ENCODE results near the gene ALDH1A3. TPM values are rescaled to one million over a fixed set of nuclear protein-coding genes. Genes with fewer than 3 reads are reported as not detected.

ALDH1A3 gene
- polyA plus RNA-seq, 1 of the 3 experiments (the other 2 are of a cell fraction), result 4.4 TPM

GRCh38 chr15:100934166-100934565 lies 54.5 kb downstream of the ALDH1A3 start:
- Histone ChIP-seq H3K9me2 (no peaks in the 10 kb centered on the region), H2AFZ (ENCODE audit: low read depth) (no peak overlapping the region), H3K27ac (ENCODE audit: low read depth in 2 of 2, low read length in 1 of 2) (no peak overlapping the region), H3K36me3 (replicated peaks in 1 of 2; ENCODE audit: control insufficient read depth in 1 of 2, insufficient read depth in 2 of 2, low read length in 1 of 2) (peaks cover 0 to 2% of the 10 kb centered on the region in 2 experiments), H3K4me3 (ENCODE audit: low read depth in 2 of 2, low read length in 1 of 2) (no peak overlapping the region), H4K20me1 (ENCODE audit: insufficient read depth) (no peaks in the 10 kb centered on the region), H3K4me1 (ENCODE audit: control insufficient read depth in 1 of 2, insufficient read depth in 2 of 2, low read depth in 1 of 2, low read length in 1 of 2) (peaks cover 0 to 9% of the 10 kb centered on the region in 2 experiments; a peak in 2 of 4 replicates), H3K4me2 (no peak overlapping the region), H3F3A (replicated peaks; ENCODE audit: insufficient read depth) (no peaks in the 10 kb centered on the region), H3K9ac (no peak overlapping the region), H3K27me3 (ENCODE audit: insufficient read depth) (no peaks in the 10 kb centered on the region), H3K9me3 (no peaks in the 10 kb centered on the region), H3K79me2 (ENCODE audit: insufficient read depth) (no peaks in the 10 kb centered on the region)
- no peak for DNase-seq
- TF ChIP-seq YY1 (IDR thresholded peaks at IDR 0.05; ENCODE audit: low read depth), result no peak
- no peak for TF ChIP-seq TCF12 (IDR thresholded peaks at IDR 0.05)
- TF ChIP-seq TAF1 (IDR thresholded peaks at IDR 0.05; ENCODE audit: borderline replicate concordance, low read depth, low read length), result no peak
- POLR2A ChIA-PET, result no interaction called here
- CTCF ChIA-PET, result interaction anchor here (0.6 to 1.3 kb wide), 4 partner anchors 16 to 63 kb away, joined by 3 to 5 read pairs (median 3); no protein-coding TSS in a partner anchor

DNA sequence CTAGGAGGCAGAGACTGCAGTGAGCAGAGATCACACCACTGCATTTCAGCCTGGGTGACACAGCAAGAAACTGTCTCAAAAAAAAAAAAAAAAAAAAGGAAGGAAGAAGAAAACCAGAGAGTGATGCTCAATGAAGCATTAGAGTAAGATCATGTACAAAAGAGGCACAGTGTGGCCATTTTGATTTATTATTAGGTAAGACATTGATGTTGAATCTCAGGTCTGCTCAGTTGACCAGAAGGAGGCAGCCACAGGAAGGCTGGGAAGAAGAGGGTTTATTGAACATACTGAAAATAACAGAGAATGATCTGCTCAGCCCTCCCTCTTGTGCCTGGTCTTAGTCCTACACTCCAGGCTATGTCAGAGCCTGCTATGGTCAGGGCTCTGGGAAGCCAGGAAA lies 55.1 kb downstream of the ALDH1A3 start:
- no peak for DNase-seq
- no peaks in the 10 kb centered on the region for H3K27me3 ChIP-seq (ENCODE audit: insufficient read depth)
- ChIA-PET POLR2A (no interaction called here), CTCF (interaction anchor here (0.7 to 1.4 kb wide), 4 partner anchors 16 to 74 kb away, joined by 3 to 5 read pairs (median 4); no protein-coding TSS in a partner anchor)
- TF ChIP-seq, protein P1, sequence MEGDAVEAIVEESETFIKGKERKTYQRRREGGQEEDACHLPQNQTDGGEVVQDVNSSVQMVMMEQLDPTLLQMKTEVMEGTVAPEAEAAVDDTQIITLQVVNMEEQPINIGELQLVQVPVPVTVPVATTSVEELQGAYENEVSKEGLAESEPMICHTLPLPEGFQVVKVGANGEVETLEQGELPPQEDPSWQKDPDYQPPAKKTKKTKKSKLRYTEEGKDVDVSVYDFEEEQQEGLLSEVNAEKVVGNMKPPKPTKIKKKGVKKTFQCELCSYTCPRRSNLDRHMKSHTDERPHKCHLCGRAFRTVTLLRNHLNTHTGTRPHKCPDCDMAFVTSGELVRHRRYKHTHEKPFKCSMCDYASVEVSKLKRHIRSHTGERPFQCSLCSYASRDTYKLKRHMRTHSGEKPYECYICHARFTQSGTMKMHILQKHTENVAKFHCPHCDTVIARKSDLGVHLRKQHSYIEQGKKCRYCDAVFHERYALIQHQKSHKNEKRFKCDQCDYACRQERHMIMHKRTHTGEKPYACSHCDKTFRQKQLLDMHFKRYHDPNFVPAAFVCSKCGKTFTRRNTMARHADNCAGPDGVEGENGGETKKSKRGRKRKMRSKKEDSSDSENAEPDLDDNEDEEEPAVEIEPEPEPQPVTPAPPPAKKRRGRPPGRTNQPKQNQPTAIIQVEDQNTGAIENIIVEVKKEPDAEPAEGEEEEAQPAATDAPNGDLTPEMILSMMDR (IDR thresholded peaks at IDR 0.05), result peak; percentile 19; the same call in 1 of the 2 replicates
- TF ChIP-seq NRF1 (IDR thresholded peaks at IDR 0.05; ENCODE audit: low read depth, low read length) (no peak), RAD21 (IDR thresholded peaks at IDR 0.05; ENCODE audit: low read length) (0 out of 2 replicates have a peak, but pooled peaks have one; percentile 6), RXRA (IDR thresholded peaks at IDR 0.05; ENCODE audit: borderline replicate concordance, low read depth) (no peak), FOXJ3 (CRISPR knock-in tag; IDR thresholded peaks at IDR 0.05) (no peak), GATA2 (CRISPR knock-in tag; IDR thresholded peaks at IDR 0.05) (no peak), GABPA (IDR thresholded peaks at IDR 0.05; ENCODE audit: low read depth) (no peak), ELF1 (IDR thresholded peaks at IDR 0.05) (no peak)
- H3K4me3 ChIP-seq (ENCODE audit: low read depth in 2 of 2, low read length in 1 of 2), result no peak overlapping the region
- H2AFZ ChIP-seq (ENCODE audit: low read depth), result no peak overlapping the region
- H3K9me2 ChIP-seq, result no peaks in the 10 kb centered on the region
- H3F3A ChIP-seq (replicated peaks; ENCODE audit: insufficient read depth), result no peaks in the 10 kb centered on the region
- no peaks in the 10 kb centered on the region for H3K36me3 ChIP-seq (replicated peaks in 1 of 2; ENCODE audit: control insufficient read depth in 1 of 2, insufficient read depth in 2 of 2, low read length in 1 of 2)
- peaks cover 0 to 4% of the 10 kb centered on the region in 2 experiments; a peak in 2 of 4 replicates for H3K4me1 ChIP-seq (ENCODE audit: control insufficient read depth in 1 of 2, insufficient read depth in 2 of 2, low read depth in 1 of 2, low read length in 1 of 2)
- no peaks in the 10 kb centered on the region for H3K79me2 ChIP-seq (ENCODE audit: insufficient read depth)
- H4K20me1 ChIP-seq (ENCODE audit: insufficient read depth), result no peaks in the 10 kb centered on the region
- H3K27ac ChIP-seq (ENCODE audit: low read depth in 2 of 2, low read length in 1 of 2), result no peak overlapping the region
- no peaks in the 10 kb centered on the region for H3K9me3 ChIP-seq
- no peak overlapping the region for H3K9ac ChIP-seq
- no peak overlapping the region for H3K4me2 ChIP-seq

DNA sequence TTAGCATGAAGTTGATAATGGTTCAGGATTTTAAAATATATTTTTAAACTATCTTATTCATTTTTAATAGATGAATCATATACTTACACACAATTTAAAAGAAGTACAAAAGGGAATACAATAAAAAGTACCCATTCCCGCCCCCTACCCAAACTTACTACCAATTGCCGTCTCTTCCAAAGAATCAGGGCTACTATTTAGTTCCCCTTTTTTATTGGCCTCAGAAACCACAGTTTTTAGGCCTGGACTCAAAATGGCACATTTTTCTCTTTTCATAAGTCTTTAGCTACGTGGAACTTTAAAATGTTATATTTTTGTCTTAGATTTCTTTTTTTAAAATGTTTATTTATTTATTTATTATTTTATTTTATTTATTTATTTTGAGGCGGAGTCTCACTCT lies 57.5 kb downstream of the ALDH1A3 start:
- Histone ChIP-seq H3K9me3 (no peaks in the 10 kb centered on the region), H3K27me3 (ENCODE audit: insufficient read depth) (no peaks in the 10 kb centered on the region), H4K20me1 (ENCODE audit: insufficient read depth) (no peaks in the 10 kb centered on the region), H3K27ac (ENCODE audit: low read depth in 2 of 2, low read length in 1 of 2) (no peak overlapping the region), H2AFZ (ENCODE audit: low read depth) (no peak overlapping the region), H3F3A (replicated peaks; ENCODE audit: insufficient read depth) (no peaks in the 10 kb centered on the region), H3K9me2 (no peaks in the 10 kb centered on the region), H3K4me2 (no peak overlapping the region), H3K4me3 (ENCODE audit: low read depth in 2 of 2, low read length in 1 of 2) (no peak overlapping the region), H3K4me1 (ENCODE audit: control insufficient read depth in 1 of 2, insufficient read depth in 2 of 2, low read depth in 1 of 2, low read length in 1 of 2) (no peaks in the 10 kb centered on the region; a peak in 1 of 4 replicates), H3K79me2 (ENCODE audit: insufficient read depth) (no peaks in the 10 kb centered on the region), H3K9ac (no peak overlapping the region), H3K36me3 (replicated peaks in 1 of 2; ENCODE audit: control insufficient read depth in 1 of 2, insufficient read depth in 2 of 2, low read length in 1 of 2) (no peaks in the 10 kb centered on the region)
- ChIA-PET CTCF (interaction anchor here (0.6 kb wide), 1 partner anchor 30 kb away, joined by 3 read pairs; no protein-coding TSS in a partner anchor), POLR2A (no interaction called here)
- no peak for DNase-seq
- WGBS (ENCODE audit: low lambda C conversion rate), result 91% methylated on average over 4 of the region's 4 CpGs
- TF ChIP-seq RFX5 (IDR thresholded peaks at IDR 0.05; ENCODE audit: low read length) (no peak), USF1 (IDR thresholded peaks at IDR 0.05; ENCODE audit: borderline replicate concordance, low read depth) (no peak), EZH2phosphoT487 (IDR thresholded peaks at IDR 0.05; ENCODE audit: borderline replicate concordance, low read depth) (no peak), GATA2 (CRISPR knock-in tag; IDR thresholded peaks at IDR 0.05) (no peak), RAD21 (IDR thresholded peaks at IDR 0.05; ENCODE audit: low read length) (no peak), CHD2 (IDR thresholded peaks at IDR 0.05; ENCODE audit: low read length, partially characterized antibody) (no peak), FOXM1 (IDR thresholded peaks at IDR 0.05; ENCODE audit: low read depth) (no peak), SIN3A (IDR thresholded peaks at IDR 0.05; ENCODE audit: borderline replicate concordance, low read depth, low read length) (no peak), TAF1 (IDR thresholded peaks at IDR 0.05; ENCODE audit: borderline replicate concordance, low read depth, low read length) (no peak), TCF12 (IDR thresholded peaks at IDR 0.05) (no peak), NRF1 (IDR thresholded peaks at IDR 0.05; ENCODE audit: low read depth, low read length) (no peak), RCOR1 (IDR thresholded peaks at IDR 0.05; ENCODE audit: low read length) (no peak), EP300 (IDR thresholded peaks at IDR 0.05; ENCODE audit: borderline replicate concordance in 1 of 2, low read depth in 1 of 2, low read length in 1 of 2) (no peak), RXRA (IDR thresholded peaks at IDR 0.05; ENCODE audit: borderline replicate concordance, low read depth) (no peak), USF2 (IDR thresholded peaks at IDR 0.05; ENCODE audit: borderline replicate concordance, low read depth, low read length) (no peak)
